HL-60 (cell line): ENCODE results near the gene DGKI.

ENCODE experiments used
- DNase-seq, 2 experiments: peaks; one replicate each; pipeline ENCODE4 v3.0.0-alpha.2; 2010 to 2020; ENCODE audit warnings: low read depth in 1 of 2, low spot score in 1 of 2
- H3K27ac ChIP-seq: fragments of 250-450 bp; sonication (Bioruptor Pico); replicated peaks from 2 replicates; pipeline ENCODE4 v1.5.1; 2020; ENCODE audit warnings: mild to moderate bottlenecking, moderate library complexity
- H3K27me3 ChIP-seq: fragments of 250-450 bp; sonication (Bioruptor Pico); 2 replicates; pipeline ENCODE4 v1.5.1; 2021; ENCODE audit warnings: mild to moderate bottlenecking, moderate library complexity; ENCODE audit not compliant: insufficient read depth, poor library complexity, severe bottlenecking
- H3K4me3 ChIP-seq: replicated peaks from 2 replicates; pipeline ENCODE4 v1.5.1; 2011; ENCODE audit warnings: mild to moderate bottlenecking, control low read depth, low read length; ENCODE audit not compliant: insufficient read depth
- GABPA ChIP-seq: IDR thresholded peaks from 2 replicates; pipeline ENCODE4 v1.6.1; 2012; ENCODE audit warnings: low read depth
- POLR2AphosphoS5 ChIP-seq: IDR thresholded peaks from 2 replicates; pipeline ENCODE4 v1.6.1; 2012; ENCODE audit warnings: low read depth
- SPI1 ChIP-seq: IDR thresholded peaks from 2 replicates; pipeline ENCODE4 v1.6.1; 2012; ENCODE audit warnings: low read depth, mild to moderate bottlenecking, borderline replicate concordance
- TF ChIP-seq, protein P1 (sequence below): IDR thresholded peaks from 2 replicates; pipeline ENCODE4 v1.6.1; 2012; ENCODE audit warnings: low read depth; ENCODE audit not compliant: insufficient replicate concordance
- TF ChIP-seq, protein P2 (sequence below): IDR thresholded peaks from one replicate; pipeline ENCODE4 v1.5.1; 2011; ENCODE audit warnings: low read length, control low read depth, inconsistent platforms; ENCODE audit not compliant: insufficient read depth

Gene DGKI

DNA sequence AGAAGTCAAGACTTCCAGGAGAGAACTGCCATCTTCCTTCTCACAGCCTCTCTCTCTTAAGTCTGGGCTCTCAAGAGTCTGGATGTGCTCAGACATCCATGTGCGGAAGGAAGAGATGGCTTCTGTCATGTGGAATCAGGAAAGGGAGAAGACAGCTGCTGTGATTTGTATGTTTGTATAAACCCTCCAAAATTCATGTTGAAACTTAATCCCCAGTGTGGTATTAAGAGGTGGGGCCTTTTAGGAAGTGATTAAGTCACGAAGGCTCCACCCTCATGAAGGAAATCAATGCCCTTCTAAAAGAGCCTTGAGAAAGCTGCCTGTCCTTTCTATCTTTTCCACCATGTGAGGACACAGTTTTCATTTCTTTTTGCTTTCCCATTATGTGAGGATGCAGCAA, 429.3 kb downstream of the DGKI start:
- TF ChIP-seq POLR2AphosphoS5, result no peak
- TF ChIP-seq, protein P1, sequence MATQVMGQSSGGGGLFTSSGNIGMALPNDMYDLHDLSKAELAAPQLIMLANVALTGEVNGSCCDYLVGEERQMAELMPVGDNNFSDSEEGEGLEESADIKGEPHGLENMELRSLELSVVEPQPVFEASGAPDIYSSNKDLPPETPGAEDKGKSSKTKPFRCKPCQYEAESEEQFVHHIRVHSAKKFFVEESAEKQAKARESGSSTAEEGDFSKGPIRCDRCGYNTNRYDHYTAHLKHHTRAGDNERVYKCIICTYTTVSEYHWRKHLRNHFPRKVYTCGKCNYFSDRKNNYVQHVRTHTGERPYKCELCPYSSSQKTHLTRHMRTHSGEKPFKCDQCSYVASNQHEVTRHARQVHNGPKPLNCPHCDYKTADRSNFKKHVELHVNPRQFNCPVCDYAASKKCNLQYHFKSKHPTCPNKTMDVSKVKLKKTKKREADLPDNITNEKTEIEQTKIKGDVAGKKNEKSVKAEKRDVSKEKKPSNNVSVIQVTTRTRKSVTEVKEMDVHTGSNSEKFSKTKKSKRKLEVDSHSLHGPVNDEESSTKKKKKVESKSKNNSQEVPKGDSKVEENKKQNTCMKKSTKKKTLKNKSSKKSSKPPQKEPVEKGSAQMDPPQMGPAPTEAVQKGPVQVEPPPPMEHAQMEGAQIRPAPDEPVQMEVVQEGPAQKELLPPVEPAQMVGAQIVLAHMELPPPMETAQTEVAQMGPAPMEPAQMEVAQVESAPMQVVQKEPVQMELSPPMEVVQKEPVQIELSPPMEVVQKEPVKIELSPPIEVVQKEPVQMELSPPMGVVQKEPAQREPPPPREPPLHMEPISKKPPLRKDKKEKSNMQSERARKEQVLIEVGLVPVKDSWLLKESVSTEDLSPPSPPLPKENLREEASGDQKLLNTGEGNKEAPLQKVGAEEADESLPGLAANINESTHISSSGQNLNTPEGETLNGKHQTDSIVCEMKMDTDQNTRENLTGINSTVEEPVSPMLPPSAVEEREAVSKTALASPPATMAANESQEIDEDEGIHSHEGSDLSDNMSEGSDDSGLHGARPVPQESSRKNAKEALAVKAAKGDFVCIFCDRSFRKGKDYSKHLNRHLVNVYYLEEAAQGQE, result no peak
- TF ChIP-seq GABPA, result no peak
- no peak for TF ChIP-seq SPI1
- TF ChIP-seq, protein P2, sequence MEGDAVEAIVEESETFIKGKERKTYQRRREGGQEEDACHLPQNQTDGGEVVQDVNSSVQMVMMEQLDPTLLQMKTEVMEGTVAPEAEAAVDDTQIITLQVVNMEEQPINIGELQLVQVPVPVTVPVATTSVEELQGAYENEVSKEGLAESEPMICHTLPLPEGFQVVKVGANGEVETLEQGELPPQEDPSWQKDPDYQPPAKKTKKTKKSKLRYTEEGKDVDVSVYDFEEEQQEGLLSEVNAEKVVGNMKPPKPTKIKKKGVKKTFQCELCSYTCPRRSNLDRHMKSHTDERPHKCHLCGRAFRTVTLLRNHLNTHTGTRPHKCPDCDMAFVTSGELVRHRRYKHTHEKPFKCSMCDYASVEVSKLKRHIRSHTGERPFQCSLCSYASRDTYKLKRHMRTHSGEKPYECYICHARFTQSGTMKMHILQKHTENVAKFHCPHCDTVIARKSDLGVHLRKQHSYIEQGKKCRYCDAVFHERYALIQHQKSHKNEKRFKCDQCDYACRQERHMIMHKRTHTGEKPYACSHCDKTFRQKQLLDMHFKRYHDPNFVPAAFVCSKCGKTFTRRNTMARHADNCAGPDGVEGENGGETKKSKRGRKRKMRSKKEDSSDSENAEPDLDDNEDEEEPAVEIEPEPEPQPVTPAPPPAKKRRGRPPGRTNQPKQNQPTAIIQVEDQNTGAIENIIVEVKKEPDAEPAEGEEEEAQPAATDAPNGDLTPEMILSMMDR, result no peak
- H3K4me3 ChIP-seq, result no peak overlapping the region
- H3K27ac ChIP-seq, result no peak overlapping the region
- DNase-seq, result no peak
- H3K27me3 ChIP-seq, result no peaks in the 10 kb centered on the region

DNA sequence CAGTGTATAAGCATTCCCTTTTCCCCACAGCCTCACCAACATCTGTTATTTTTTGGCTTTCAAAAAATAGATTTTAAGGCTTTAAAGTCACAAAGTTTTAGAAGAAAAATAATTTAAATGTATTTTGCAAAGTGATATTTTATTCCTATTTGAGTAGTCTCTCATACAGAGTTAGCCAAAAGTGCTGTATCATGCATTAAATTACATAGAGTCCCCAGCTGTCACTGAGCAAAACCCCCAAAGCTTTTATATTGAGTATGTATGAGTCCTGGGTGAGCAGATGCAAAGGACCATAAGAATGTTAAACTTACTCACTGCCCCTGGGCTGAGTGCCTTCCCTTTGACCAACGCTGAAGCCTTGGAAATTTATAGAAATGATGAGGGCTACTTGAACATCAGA, 432.9 kb downstream of the DGKI start:
- TF ChIP-seq SPI1, result no peak
- TF ChIP-seq, protein P1, result no peak
- TF ChIP-seq, protein P2, result no peak
- TF ChIP-seq GABPA, result no peak
- no peak for TF ChIP-seq POLR2AphosphoS5
- no peak overlapping the region for H3K27ac ChIP-seq
- no peak for DNase-seq
- H3K4me3 ChIP-seq, result no peak overlapping the region
- H3K27me3 ChIP-seq, result no peaks in the 10 kb centered on the region

DNA sequence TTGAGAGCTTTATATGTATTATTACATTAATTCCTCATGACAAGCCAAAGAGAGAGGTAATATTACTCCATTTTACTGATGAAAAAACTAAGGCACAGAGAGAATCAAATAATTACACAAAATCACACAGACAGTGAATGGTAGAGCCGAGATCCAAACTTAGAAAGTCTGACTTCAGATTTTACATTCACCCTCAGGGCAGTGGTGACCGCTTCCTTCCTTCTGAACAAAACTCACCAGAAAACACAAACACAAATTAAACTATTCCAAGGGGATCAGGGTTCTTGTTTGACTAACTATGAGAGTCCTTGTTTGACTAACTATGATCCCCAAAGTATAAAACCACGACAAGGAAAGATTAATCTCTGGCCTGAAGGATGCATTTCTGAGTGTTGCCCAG, 435.3 kb downstream of the DGKI start:
- no peak for DNase-seq
- TF ChIP-seq POLR2AphosphoS5 (no peak), GABPA (no peak), SPI1 (no peak)
- TF ChIP-seq, protein P2, result no peak
- TF ChIP-seq, protein P1, result no peak
- Histone ChIP-seq H3K27me3 (no peaks in the 10 kb centered on the region), H3K4me3 (no peak overlapping the region), H3K27ac (no peak overlapping the region)
